GM19438 (cell line): ENCODE results near the gene EMC8.
A peak's percentile ranks its signal among the peaks of the same experiment; 100 is the strongest.
"Not testable (repeated sequence)": the region's sequence is repeated elsewhere in the genome, so short reads cannot be mapped to it uniquely, and the experiment has no call there.

Source experiments
- ATAC-seq: cut with Tn5 transposase; IDR thresholded peaks from one replicate; pipeline ENCODE4 v1.9.1; 2021; ENCODE audit warnings: low read depth; ENCODE audit not compliant: unreplicated experiment

The EMC8 gene

DNA sequence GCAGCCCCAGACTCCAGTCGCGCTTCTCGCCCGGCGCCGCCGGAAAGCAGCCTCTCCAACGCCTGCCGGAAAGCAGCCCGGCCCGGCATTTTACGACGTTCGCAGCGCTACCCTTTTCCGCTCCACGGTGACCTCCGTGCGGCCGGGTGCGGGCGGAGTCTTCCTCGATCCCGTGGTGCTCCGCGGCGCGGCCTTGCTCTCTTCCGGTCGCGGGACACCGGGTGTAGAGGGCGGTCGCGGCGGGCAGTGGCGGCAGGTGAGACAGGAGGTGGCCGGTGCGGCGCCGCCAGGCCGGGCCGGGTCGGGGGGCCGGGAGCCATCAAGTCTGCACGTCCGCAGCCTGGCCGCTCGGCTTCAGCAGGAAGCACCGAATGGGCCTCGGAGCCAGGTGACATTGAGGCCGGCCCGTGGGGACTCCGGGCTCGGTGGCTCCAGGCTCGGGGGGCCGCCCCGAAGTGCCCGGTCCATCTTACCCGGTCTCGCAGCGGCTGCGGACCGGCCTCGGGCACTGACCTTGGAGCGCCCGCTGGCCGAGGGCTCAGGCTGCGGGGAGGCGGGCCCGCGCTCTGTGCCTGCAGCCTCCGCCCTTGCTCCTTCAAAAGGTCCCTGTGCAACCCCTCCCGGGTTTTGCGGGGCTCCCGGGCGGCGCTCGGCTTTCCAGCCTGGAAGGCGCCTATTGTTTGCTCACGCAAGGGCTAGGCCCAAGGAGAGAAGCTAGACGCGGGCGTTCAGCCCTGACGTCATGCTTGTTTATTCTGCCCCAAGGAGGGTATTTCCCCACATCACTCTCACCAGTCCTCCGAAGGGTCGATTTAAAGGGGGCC lies at the start of gene EMC8, which contains the start of gene COX4I1:
Gene EMC8 (minus strand): TSS at position 48 of the 824 bp plus-strand sequence. CDS start 249 bp downstream, outside the sequence.
Gene COX4I1 (plus strand): TSS at position 199 of the 824 bp plus-strand sequence. CDS start 1,511 bp downstream, outside the sequence.
- ATAC-seq, result peak; percentile 75

DNA sequence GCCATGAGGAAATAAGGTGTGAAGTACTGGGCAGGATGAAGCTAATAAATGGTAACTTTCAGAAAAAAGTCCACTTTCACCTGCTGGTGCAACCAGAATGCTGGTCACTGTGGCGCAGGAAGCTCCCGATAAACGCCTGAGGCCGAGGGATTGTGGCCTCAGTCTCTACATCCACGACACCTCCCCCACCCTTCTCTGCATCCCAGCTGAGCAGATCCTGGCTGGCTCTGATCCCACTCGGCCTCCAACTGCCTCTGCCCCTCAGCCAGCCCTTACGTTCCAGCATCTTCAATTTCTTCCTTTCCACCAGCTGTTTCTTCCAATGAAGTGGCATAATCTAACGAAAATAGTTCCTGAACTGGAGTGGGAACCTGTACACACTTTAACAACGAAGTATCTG lies 49.6 kb upstream of the EMC8 start:
- ATAC-seq, result no peak

DNA sequence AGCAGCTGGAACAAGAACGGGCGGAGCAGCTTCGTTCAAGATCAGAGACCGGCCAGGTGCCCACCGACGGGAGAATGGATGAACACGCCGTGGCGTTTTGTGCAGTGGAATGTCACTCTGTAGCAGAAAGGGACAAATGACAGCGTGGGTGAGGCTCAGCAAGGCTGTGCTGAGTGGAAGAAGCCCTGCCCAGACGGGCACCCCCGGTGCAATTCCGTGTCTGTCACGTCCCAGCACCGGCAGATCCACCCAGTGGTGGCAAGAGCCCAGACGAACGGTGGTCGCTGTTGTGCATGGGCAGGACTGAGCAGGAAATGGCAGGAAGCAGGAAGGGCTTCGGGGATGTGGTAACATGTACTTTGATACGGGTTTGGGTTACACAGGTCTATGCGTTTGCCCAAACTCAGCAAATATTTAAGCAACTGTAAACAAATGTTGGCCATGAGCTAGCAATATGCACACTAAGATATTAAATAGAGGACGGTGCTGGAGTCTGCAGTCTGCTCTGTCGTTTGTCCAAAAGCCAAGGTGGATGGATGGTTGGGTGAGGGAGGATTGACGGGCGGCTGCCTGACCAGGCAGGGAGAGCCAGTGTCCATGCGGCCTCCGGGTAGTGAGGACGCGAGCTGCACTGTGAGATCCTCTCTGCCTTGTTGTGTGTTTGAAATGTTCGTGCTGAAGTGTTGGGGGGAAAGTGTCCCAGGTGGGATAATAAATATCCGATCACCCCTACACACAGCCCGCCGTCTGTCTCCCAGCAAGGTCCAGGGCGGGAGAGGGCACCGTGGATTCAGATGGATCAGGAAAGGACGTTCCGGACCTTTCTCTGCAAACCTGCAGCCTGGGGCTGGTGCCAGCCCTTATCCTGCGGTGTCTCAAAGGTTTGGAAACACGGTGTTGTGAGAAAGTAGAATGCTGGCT lies 48.6 kb upstream of the EMC8 start:
- no peak for ATAC-seq

DNA sequence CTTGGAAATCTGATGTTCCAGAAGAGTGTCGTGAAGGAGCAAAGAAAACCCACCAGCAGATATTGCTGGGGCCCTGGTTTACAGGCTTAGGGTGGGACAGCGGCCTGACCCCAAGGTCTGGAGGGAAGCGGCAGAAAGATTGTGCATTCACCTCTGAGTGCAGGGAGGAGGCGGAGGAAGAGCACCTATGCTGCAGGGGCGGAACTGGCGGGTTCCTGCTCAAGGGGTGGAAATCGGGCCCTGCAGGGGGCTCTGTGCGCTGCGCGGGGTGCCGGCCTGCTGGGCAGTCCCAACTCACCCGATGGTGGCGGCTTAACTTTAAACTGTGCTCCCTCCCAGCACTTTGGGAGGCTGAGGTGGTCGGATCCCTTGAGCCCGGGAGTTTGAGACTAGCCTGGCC lies 47.7 kb upstream of the EMC8 start:
- ATAC-seq, result no peak

DNA sequence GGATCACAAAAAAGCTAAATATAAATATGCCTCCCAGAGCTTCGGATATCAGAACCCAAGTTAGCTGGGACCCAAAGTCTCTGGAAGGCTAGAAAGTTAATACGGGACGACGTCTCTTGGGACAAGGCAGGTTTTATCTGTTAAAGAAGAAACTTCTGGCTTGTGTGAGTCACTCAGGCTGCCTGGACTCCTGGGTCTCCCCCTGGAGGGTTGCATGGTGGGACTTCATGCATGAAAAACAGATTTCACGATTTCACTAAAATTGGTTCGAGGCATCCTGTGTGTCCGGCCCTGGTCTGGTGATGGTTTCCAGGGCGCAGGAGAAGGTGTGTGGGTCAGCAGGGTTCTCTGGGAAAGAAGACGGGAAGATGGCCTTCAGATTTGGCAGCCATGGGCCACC lies 47.1 kb upstream of the EMC8 start:
- ATAC-seq, result no peak

DNA sequence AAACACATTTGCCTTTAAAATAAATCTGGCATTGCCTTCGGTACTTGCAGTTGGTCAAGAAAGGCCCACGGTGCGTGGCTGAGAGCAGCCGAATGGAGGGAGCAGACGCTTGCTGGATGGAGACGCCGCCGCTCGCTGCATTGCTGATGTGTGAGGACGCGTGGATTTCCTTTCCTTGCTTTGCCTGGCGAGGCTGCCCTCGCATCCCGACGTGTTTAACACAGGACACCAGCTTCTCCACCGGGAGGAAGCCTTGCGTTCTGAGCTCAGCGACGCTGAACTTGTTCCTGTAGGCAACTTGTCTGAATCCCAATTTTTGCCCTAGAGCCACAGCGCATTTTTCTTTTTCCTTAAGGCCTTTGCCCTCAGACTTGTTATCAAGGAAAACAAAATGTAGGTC lies 45.9 kb upstream of the EMC8 start:
- ATAC-seq, result no peak

DNA sequence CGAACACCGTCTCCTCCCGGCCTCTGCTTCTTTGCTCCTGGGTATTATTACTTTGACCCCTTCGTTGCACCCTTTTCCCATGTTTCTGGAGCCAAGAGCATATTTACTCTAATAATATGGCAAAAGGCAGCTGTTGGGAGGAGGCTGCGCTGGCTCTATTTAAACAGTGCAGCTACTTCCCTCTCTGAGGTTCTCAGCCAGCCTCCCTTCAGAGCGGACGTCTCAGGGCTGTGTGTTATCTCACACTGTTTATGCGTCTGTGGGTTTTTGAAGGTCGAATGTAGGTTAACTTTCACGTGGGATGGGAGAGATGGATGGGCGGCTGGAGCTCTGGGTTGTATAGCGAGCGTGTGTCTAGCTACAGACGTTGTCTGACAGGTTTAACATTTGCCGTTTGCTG lies 45.4 kb upstream of the EMC8 start:
- no peak for ATAC-seq

DNA sequence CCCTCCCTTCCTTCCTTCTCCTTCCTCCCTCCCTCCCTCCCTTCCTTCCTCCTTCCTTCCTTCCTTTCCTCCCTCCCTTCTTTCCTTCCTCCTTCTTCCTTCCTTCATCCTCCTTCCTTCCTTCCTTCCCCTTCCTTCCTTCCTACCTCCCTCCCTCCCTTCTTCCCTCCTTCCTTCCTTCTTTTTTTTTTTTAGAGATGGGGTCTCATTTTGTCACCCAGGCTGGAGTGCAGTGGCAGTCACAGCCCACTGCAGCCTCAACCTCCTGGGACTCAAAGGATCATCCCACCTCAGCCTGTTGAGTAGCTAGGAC lies 44.8 kb upstream of the EMC8 start:
- no peak for ATAC-seq

DNA sequence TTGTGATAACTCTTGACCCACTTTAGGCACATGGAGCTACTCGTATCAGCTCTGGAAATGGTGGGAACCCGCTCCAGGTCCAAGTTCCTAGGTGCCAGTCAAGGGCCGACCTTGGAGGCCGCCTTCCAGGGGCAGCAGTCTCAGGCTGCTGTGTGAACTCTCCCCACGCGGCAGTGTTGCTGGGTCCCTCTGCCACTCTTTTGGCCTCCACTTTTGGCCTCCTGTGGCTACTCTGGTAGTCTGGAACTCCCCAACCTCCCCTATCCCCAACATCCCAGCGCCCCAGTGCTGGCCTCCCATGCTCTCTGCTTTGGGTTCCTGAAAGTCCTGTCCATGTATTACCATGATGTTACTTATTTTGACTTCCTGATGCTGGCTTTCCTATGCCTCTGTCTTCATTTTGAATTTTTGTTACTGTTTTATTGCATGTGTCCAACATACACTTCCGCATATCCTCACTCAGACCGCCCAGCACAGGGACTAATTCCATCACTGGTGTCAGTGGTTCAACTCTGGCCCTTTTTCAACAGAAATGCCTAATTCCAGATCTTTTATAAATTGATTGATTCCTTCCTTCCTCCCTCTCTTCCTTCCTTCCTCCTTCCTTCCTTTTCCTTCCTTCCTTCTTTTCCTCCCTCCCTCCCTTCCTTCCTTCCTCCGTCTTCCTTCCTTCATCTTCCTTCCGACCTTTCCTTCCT lies 44.3 kb upstream of the EMC8 start:
- no peak for ATAC-seq

DNA sequence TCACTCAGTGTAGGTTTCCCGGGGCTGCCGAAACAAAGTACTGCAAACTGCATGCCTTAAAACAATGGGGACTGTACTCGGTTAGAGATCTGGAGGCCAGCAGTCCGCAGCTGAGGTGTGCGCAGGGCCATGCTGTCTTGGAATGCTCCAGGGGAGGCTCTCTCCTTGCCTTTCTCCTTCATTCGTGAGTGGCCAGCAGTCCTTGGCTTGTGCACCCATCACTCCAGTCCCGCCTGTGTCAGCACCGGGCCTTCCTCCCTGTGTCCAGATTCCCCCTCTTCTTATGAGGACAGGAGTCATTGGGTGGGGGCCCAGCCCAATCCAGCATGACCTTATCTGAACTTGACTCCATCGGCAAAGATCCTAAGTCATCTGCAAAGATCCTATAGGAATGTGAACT lies 43.5 kb upstream of the EMC8 start:
- ATAC-seq, result no peak

DNA sequence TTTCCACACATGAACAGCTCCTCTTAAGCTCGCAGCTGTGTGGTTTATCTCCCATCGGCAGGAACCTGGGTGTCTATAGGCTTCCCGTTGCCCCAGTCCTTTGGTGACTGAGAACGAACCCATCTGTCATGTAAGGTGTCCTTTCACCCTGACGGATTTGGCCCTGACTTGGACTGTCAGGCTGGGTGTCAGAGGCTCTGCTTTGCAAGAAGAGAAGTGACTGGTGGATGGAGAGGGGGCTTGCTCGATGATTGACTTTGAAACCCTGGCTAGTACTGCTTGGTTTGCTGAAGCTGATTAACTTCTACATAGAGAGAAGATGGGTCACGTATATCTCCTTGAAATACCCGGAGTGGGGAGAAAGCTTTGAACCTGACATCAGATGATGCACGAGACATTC lies 43.1 kb upstream of the EMC8 start:
- ATAC-seq, result no peak

DNA sequence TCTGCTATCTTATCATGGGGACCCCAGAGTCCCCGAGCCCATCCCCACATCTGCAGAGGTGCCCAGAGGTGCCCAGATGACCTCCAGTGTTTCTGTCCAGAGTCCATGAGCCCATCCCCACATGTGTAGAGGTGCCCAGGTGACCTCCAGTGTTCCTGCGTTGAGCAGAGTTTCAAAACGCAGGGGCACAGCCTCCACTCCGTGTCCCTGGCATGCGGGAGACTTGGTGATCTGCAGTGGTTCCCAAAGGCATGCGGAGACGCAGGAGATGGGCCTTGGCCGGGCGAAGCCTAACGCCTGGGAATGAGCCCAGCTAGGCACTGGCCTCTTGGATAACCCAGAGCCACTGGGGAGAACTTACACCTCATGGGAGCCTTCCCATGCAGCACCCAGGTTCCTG lies 41.5 kb upstream of the EMC8 start:
- ATAC-seq, result no peak

DNA sequence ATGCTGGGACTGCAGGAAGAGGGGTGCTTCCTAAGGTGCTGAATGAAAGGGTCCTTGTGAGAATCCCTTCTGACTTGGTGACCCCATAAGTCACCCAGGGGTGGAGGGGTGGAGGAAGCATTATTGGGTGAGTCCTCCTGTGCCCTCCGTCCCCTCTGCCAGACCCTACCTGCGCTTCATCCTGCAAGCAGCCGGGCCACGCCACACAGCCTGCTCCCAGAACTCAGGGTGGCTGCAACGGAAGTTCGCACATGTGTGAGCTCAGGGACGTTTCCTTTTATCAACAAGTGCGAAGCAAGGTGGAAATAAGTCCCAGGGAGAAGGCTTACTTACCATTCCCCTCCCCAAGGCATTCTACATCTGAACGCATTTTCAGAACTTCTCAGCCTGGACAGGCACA lies 41.1 kb upstream of the EMC8 start:
- ATAC-seq, result no peak

DNA sequence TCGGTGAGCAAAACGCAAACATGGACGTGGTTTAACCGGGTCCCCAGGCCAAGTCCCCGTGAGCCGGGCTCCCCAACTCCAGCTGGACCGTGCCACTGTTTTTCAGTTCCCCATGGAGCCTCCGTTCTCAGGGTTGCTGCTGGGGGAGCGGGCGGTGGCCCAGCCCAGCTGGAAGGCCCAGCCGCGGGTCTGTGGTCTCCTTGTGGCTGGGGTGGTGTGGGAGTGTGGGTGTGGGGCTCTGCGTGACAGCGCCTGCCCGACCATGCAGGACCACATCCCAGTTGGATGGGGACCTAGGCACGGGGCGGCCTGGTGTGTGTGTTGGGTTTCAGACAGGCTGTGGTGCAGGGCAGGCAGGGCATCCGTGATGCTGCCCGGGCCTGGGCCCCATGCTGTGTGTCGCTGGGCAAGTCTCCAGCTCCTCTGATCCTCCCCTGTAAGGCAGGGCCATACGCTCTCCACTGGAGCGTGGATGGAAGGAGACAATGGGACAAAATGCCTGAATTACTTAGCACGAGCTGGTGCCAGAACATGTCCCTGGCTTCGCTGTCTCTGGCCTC lies 40.4 kb upstream of the EMC8 start:
- ATAC-seq, result no peak

DNA sequence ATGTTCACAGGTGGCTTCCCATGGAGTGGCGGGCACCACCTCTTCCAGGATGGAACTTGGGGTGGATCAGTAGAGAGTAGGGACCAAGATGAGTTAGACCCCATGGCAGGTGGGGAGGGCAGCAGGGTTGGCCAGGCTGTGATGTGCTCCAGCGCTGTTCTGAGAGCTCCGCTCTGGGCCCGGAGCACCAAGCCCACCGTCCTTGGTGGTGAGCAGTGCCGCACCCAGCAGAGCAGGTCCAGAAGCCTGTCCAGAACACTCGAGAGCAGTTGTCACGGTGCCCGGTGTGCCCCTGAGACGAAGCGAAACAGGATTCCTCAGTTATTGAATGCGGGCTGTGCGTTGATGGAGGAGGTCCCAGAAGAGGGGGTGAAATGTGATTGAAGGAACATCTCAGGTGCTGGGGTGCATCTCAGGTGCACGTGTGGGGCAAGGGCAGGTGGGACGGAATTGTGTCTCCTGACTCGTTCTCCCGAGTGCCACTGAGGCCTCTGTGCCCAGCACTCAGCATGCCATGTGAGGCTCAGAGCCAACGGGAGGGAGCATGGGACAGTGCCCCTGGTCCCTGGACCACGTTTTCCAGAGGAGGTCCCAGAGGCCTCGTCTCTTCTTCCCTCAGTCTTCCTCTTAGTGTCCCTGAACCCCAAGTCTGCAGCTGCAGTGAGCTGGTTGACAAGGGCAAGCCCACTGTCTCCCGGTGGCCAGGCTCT lies 39.7 kb upstream of the EMC8 start:
- ATAC-seq, result no peak

DNA sequence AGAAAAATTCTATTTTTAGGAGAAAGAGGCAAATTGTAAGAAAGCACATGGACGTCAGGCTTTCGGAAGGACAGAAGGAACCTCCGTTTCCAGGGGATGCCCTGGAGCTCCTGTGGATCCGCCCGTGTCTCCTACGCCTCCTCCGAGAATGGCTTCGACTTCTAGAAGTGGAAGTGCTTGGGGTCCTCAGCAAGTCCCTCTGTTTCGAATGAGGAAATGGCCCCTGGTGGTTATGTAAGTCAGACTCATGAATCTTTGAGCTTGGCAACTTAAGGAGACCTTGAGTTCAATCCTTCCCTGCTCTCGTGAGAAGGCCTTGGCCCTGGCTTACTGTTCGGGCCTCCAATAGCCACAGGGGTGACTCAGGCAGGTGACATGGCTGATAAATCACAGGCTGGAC lies 39.0 kb upstream of the EMC8 start:
- no peak for ATAC-seq

DNA sequence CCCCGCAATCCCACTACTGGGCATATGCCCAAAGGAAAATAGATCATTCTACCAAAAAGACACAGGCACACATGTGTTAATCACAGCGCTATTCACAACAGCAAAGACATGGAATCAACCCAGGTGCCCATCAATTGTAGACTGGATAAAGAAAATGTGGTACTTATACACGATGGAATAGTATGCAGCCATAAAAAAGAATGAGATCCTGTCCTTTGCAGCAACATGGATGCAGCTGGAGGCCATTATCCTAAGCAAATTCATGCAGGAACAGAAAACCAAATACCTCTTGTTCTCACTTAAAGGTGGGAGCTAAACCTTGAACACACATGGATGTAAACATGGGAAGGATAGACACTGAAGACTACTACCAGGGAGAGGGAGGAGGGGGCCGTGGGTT lies 38.3 kb upstream of the EMC8 start:
- ATAC-seq, result not testable (repeated sequence)

DNA sequence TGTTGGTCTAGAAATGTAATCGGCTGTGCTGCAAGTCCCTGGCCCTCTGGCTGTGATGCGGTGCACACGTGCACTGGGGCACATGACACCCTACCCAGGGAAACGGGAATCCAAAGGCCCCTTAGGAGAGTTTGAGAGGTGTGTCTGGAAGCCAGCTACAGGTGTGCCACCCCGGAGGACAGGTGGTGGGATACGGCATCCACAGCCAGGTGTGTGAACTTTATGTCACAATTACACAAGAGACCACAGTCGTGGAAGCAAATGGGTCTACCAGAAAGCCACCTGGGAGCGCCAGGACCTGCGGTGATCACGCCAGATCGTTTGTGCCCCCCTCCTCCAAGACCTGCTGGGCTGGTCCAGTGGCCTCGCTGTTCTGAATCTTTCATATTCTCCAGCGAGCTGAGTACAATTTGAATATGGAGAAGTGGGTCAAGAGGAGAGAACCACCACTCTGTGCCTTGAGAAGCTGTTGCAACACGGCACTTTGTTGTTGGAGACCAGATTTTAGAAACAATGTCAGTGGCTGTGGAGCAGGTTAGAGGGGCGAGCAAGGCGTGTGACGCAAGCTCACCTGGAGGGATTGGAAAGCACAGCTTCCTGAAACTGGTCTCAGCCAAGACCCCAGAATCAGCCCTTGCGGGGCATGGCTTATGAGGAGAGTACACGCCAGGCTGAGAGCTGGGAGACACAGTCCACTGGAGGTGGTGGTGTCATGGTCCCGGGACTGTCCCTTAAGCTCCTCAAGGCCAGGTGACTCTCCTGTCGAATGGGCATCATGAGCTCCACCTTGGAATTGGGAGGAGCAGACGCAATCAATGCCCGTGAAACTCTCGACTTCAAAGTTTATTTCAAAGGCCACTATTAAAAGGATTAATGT lies 37.6 kb upstream of the EMC8 start:
- ATAC-seq, result no peak
